NCI-H524 treated with DMSO at 0.1 percent for 48 hours (cell line): ENCODE results near the gene CCNK.

ENCODE experiments used
- DNase-seq: peaks from one replicate; lab custom pipeline; 2025; lab: John Stamatoyannopoulos, UW

CCNK gene

DNA sequence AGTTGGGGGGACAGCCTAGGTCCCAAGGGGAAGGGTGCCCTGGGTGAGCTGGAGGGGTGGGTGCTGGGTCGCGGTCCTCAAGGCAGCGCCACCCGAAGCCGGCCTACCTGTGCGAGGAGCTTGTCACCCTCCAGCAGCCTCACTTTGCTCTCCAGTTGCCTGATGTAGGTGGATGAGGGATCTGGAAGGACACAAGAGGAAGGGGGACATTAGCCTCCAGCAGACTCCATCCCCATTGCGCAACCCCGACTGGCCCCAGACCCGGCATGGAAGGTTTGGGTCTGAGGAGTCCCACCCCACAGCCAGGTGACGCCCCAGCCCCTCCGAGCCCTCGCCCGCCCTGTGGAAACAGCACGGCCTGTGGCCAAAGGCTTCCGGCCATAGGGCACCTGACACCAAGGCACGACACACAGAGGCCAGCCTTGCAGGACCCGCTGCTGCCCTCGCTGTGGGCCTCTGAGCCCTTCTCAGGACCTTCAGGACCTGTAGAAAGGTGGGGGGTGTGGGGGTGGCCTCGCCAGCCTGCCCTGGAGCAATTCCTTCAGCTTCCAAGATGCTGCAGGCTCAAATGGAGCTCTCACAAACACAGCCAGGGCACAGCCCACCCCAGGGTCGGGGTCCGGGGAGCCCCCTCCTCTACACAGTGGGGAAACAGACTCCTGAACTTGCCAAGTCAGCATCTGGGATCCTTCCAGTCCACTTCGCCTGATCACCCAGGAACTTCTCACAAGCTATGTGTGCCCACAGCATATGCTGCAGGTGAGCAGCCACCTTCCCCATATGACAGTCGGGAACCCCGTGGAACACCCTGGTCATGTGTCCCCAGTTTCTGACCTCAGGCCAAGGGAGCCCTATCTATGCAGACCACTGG is 54.9 kb downstream of the CCNK start:
- DNase-seq = no peak

DNA sequence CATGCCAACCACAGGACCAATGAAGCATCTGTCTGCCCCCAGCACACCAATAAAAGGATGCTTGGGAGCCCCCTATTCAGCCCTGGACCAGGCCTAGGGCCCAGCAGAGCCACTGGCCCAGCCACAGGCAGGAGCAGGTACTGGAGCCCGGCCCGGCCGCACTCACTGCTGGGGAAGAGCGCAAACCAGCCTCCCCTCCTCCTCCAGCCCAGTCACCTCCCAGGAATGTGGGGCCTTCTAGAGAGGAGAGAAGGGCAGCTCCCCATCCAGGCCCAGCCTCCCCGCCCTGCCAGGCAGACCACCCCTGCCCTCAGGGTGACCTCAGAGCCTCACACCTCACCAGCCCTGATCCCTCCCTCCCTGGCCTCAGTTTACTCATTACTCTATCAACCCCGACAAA is 56.2 kb downstream of the CCNK start:
- no peak for DNase-seq

DNA sequence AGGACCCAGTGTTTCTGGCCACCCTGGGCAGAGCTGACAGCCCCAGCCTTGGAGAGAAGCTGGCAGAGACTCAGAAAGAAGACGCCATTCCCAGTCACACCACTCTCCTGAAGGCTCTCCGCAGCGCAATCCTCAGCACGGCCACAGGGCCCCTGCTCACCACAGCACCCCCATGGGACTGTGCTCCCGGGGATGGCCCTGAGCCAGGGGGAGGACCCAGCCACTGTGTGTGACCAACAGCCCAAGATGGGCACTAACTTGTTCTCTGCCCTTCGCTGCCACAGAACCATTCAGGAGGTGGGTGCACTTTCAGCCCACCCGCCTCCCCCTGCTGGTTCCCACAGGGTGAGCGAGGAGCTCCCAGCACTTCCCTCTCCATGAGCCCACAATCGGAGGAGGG is 57.1 kb downstream of the CCNK start:
- DNase-seq = no peak

DNA sequence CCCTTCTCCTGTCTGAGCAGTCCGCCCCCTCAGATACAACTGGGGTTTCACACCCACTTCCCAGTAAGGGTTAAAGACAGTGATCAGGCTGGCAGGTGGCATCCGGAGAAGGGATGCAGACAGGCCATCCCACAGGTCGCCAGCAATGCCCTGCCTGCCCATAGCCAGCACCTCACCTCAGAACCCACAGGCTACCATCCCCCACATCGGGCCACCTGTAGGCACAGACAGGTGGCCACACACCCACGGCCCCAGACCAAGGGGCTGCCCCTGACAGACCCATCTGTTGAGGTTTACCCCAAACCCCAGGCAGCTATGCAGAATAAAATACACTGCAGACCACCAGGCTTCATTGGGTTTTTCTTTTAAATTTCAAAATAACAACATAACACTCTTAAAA is 57.5 kb downstream of the CCNK start:
- DNase-seq = no peak

DNA sequence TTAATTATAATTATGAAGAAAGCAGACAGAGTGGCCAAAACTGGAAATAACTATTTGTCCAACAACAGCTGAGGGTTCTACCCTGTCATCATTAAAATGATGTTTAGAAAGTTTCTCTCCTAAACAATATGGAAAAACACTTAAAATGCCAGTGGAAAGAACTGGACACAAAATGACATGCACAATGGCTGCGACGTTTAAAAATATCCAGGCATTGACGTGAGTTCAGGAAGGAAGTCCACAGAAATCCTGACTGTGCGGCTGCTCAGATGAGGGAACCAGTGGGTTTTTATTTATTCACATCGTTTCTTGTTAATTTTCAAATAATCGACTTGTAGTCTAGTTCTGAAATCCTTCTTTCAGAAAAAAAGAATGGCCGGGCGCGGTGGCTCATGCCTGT is 58.3 kb downstream of the CCNK start:
- DNase-seq = no peak

DNA sequence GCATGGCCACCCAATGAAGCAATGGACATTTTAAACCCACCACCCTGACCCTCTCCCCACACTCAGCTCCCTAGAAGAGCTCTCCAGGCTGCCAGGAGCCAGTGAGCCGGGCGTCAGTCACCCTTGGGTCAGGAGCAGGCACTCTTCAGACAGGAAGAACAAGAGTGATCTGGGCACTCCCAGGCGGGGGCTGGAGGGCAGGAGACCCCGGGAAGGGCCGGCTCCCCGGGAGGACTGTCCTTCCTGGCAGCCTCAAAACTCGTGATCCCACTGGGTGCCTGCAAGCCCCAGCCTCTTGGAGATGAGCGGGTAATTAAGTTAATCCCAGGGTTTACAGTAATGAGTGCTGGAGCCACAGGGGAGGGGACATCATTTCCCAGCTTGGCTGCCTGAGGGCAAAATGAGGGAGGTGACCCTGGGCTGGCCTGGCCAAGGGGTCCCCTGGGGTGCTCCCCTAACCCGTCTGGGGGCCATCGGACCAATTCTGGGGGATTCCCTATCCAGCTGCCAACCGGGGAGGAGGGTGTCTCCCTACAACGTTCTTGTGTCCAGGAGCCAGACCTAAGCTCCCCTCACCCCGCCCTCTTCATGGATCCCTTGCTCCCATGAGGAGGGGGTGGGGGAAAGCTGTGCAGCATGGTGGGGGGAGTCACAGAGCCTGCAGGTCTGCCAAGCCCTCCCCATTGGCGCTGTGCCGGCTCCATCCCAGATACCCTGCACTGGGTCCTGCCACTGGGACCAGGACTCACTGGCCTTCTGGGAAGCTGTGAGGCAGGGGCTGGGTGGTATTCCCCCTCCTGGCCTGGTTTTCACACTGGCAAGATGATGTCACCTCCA is 59.2 kb downstream of the CCNK start:
- DNase-seq = peak; percentile 62

DNA sequence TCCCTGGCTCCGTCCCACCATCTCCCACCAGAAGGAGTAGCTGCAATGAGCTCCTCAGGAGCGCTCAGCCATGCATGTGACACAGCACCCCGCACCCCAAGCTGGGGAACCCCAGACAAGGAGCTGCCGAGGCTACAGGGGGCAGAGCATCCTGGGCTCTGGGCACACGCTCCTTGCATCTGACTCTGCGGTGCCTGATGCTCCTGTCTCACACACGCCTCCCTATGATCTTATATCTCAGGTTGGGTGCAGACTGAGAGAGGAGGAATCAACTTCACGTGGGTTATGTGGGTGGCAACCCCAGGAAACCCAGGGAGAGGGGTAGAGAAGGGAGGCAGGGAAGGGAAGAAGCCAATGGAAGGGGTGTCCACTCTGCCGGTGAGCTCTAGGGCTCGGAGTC is 60.0 kb downstream of the CCNK start:
- DNase-seq = no peak

DNA sequence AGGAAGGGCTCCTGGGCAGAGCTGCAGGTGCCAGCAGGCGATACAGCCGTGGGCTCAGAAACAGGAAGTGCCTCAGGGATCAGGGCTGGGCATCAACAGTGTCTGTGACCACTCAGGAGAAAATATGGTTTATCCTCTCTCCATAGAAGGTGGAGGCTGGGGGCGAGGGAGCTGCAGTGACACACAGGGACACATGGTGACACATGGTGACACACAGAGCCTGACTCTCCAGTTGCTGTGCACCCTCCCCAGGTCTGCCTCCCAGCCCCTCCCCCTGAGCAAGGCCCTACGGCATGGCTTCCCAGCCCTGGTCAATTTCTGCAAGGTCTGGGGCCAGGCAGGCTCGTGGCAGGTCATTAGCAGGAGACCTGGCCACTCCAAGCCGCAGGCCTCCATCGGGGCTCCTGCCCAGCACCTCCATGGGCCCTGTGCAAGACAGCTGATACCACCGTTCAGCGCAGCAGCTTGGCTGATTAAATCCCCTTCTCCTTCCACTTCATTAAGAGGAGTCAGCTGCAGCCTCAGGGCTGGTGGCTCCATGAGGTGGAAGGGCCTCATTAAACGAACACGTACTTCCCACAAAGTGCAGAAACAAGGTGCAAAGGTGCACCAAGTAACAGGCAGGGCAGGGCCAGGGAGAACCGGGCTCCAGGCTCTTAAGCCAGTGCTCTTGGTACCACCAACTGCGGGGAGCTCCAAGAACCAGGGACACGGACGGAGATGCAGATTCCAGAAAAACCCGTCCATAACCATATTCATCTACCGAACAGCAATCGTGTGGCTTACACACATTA is 60.7 kb downstream of the CCNK start:
- DNase-seq = peak; percentile 80

DNA sequence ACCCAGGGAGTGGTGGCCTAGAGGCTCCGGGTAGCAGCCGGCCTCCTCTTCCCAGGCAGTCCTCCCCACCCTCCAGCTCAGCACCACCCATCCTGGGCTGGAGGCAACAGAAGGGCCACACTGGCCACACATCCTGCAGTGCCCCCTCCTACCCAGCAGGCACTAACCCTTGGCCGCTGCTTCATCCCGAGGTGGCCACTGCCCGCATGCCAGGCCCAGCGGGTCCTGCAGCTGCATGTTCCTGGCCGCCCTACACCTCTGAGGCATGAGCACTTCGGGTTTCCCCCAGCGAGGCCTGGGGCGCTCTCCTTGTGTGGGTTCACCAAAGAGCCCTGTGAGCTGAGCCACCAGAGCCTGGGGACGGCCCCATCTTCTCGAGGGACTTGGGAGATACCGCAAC is 61.4 kb downstream of the CCNK start:
- DNase-seq = no peak

DNA sequence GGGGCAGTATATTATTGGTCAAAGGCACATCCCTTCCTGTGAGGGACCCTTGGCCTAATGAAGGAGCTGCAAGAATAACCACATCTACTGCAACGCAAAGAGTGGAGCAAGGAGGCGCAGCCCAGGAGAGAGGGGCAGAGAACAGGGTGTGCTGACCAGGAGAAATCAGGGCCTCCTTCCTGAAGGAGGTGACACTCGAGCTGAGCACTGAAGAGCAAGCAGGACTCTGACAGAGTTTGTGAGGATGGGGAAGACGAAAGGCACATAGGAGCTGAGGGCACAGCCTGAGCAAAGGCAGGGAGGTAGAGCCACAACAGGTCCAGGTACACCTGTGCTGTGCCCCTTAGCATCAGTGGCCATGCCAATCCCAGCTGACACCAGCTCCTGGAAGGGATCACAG is 62.2 kb downstream of the CCNK start:
- DNase-seq = no peak

DNA sequence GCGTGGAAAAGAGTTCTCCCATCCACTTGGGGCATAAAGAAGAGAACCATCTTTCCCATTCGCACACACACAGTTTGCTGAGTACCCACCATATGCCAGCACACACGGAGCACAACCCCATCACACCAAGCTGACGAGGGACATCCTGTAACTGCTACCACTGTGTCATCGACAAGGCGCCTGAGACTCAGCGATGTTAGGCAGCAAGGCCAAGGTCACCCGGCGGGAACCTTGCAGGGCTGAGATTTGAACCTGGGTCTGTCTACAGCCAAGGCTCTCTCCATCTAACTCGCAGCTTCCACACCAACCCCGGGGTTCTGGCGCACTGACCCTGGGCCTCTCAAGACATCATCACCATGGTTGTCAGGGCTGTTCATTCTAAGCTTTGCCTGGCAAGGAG is 62.8 kb downstream of the CCNK start:
- no peak for DNase-seq

DNA sequence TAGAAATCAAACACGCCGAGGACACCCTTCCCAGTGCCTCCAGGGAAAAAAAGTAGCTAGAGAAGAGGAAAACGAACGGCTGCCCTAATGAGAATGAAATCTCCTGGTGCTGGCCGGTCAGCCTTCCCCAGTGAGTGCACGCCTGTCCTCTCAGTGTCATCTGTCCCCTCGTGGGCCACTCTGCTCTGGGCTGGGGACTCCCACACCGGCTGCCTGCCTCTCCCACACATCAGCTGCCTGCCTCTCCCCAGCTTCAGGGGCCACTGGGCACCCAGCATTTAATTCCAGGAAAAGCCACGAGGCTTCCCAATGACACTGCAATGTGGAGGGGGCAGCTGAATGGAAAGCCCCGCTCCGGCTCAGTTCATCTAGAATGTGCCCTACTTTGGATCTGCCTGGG is 63.8 kb downstream of the CCNK start:
- DNase-seq = no peak

DNA sequence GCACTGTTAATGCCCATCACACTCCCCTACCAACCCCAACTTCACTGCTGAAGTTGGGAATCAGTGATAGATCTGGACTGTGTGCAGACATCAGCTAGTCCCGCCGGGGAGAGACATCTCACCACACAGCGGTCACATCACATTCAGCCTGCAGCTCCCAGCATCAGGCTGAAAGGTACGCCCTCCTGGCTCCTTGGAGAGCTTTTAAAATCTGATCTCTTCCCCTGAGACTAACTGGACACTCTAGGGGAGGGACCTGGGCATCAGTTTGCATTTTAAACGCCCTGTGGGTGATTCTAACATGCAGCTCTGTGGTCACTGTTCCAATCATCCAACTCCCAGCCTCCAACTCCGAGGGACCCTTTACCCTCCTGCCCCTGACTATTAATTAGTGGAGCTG is 64.4 kb downstream of the CCNK start:
- no peak for DNase-seq

DNA sequence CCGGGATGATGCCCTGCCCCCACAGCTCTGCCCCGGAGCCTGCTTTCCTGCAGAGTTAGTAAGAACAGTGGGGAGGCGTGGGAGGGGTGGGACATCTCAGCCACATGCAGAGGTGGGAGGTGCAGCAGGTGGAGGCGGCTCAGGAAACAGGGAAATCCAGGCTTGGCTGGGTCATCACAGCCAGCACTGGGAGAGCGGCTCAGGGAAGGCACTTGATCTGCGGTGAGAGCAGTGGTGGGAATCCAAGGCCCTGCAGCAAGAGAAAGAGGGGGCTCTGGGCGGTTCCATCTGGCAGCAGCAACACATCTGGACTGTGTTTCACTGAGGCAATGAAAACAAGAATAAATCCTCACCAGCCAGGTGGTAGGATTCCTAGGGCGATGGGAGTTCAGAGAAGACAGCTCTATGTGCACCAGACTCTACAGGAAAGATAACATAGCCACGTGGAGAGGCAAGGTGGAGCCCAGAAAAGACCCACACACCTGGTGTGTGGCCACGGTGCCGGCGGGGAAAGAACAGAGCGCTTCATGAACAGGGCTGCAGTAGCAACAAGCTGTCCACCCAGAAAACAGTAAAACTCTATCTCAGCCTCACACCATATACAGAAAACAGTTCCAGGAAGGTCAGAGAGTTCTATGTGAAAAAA is 65.1 kb downstream of the CCNK start:
- peak; percentile 75 for DNase-seq

DNA sequence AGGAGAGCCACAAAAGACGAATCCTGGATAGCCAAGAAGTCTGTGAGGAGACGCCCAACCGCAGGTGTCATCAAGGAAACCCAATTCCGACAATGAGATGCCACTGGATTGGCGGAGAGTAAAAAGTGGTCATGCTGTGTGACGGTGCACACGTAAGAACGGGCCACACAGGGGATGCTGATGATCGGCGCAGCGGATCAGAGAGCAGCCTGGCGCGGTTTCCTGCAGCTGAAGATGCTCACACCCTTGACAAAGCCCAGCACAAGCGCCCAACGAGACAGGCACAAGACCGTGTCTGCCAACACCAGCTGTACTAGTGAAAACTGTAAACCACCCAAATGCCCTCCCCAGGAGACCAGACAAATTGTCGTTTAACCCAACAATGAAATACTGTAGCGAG is 67.0 kb downstream of the CCNK start:
- DNase-seq = no peak

DNA sequence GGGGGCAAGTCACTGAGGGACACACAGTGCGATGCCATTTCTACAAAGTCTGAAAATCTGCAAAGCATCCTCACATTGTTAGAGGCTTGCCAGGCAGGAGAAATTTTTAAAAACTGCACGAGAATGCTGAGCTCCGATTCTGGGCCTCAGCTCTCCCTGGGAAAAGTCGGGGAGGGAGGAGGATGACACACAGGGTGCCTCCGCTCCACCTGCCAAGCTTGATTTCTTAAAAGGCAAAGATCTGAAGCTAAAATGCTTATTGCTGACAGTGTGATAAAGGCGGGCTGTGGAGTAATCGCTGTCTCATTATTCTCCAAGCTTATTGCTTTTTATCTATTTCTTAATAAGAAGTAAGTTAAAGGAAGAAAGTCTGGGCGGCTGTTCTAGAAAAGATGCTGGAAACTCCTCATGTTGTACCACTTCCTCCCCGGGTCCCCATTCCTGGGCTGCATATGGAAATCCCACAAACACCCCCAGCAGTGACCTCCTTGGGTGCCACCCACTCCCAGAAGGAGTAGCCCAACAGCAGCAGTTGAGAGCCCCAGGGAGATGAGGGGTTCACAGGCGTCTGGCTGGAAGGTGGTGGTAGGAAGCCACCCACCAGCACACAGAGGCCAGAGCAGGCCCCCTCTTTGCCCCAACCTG is 67.8 kb downstream of the CCNK start:
- DNase-seq = no peak

DNA sequence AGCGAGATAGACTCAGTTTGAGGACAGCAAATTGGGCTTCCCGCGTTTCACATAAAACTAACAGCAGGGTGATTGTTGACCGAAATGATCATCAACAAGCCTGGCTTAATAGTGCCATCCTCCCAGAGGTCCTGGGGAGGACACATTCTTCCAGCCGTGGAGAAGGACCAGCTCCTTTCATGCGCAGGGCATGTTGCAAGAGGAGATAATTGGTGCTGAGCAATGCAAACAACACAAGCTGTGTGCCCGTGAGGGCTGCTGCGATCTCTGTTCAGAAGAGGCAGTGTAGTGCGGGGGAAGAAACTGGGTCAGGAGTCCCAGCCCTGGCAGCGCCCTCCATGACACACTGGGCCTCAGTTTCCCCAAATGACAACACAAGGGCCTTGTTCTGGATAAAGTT is 68.5 kb downstream of the CCNK start:
- no peak for DNase-seq

DNA sequence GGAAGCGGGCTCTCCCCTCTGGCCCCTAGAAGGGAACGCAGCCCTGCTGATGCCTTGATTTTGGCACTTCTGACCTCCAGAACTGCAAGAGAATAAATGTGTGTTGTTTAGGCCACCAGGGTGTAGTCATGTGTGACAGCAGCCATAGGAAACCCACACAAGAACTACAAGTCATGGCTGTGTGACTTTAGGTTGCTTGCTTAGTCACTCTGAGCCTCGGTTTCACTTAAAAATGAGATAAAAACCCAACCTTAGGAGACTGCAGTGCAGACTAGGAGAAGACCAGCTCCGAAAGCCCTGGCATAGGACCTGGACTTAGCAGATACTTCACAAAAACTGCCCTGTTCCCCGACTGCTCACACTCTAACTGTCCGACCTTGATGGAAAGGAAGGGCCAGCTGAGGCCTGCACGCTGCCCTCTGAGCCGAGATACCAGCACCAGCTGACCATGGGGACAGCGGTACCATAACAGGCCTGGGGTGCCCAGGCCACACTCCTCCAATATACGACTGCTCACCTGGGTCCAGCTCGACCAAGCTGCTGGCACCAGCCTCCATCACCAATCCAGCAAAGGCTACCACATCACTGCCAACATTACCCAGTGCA is 69.3 kb downstream of the CCNK start:
- DNase-seq = no peak

DNA sequence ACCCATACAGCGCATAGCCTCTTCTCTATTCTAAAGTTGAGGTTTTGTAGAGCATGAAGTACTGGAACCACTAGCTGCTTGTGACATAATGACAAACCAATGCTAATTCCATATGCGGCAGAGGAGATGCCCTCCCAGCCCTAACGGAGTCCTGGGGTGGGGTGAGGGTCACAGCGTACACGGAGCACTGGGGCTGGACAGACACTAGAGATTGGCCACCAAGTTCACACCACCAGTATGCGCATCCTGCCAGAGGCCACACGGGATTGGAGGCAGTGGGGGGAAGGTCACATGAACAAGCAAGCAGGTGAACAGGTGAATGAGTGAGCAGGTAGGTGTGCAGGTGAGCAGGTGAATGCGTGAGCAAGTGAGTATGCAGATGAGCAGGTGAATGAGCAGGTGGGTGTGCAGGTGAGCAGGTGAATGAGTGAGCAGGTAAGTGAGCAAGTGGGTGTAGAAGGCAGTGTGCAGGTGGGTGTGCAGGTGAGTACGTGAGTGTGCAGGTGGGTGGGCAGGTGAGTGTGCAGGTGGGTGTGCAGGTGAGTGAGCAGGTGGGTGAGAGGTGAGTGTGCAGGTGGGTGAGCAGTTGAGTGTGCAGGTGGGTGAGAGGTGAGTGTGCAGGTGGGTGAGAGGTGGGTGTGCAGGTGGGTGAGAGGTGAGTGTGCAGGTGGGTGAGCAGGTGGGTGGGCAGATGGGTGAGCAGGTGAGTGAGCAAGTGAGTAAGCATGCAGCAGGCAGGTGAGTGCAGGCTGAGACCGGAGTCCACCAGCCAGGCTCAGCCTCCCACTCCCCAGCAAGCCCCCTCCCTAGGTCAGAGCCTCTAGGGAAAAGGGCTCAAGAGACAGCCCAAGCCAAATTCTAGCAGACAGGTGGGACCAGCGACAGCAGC is 70.1 kb downstream of the CCNK start:
- DNase-seq = no peak

DNA sequence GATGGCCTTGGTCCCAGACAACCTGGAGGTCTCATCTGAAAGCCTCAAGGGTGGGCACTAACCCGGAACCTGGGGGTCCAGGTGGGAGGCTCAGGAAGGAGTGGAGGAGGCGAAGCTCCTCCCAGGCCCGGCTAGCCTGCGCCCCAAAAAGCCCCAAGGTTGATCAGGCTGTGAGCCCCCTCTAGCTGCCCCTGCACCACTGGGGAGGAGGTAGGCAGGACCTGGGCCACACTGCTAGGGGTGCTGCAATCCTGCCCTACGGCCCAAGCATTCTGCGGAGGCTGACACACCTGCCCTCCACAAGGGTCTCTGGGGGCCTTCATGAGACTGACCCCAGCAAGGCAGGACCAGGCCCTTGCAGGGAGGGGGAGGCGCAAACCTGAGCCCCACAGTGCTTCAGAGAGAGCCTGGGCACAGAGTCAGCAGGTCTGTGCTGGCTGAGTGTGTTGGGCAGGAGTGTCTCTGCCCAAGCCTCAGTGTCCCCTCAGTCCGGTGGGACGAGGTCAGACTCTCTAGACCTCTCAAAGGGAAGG is 70.9 kb downstream of the CCNK start:
- no peak for DNase-seq
